ENCODE data around the gene HMCN1. TPM values are rescaled to one million over a fixed set of nuclear protein-coding genes. Genes with fewer than 3 reads are reported as not detected.

The HMCN1 gene
- total RNA-seq, 1 experiment from 2014 or later, result 0.12 TPM

GRCh38 chr1:185824106-185824505 lies 89.9 kb downstream of the HMCN1 start:
- no TSS peak for BruUV-seq (replicated peaks)
- H3K36me3 Mint-ChIP-seq (ENCODE audit: insufficient read depth, unreplicated experiment), result no peaks in the 10 kb centered on the region
- ChIA-PET POLR2A (no interaction called here), CTCF (interaction anchor here (0.5 to 1.7 kb wide), 4 partner anchors 10 to 384 kb away, joined by 3 to 5 read pairs (median 3); no protein-coding TSS in a partner anchor)
- TF ChIP-seq CTCF (IDR thresholded peaks at IDR 0.05; ENCODE audit: unreplicated experiment), result no peak
- intact Hi-C loops (cut with micrococcal nuclease), result no loop called here
- H3K4me1 Mint-ChIP-seq (ENCODE audit: insufficient read depth, unreplicated experiment), result no peaks in the 10 kb centered on the region
- DNase-seq (ENCODE audit: unreplicated experiment), result no peak
- H3K27ac Mint-ChIP-seq (ENCODE audit: low read depth, unreplicated experiment), result no peak overlapping the region
- H3K4me3 Mint-ChIP-seq (ENCODE audit: unreplicated experiment), result no peak overlapping the region
- no peaks in the 10 kb centered on the region for H3K27me3 Mint-ChIP-seq (ENCODE audit: insufficient read depth, unreplicated experiment)
- no peaks in the 10 kb centered on the region for H3K9me3 Mint-ChIP-seq (ENCODE audit: unreplicated experiment)

- DNase-seq (ENCODE audit: unreplicated experiment), result no peak
- no peaks in the 10 kb centered on the region for H3K4me1 Mint-ChIP-seq (ENCODE audit: insufficient read depth, unreplicated experiment)
- H3K27me3 Mint-ChIP-seq (ENCODE audit: insufficient read depth, unreplicated experiment), result no peaks in the 10 kb centered on the region
- CTCF ChIA-PET, result interaction anchor here (1.6 kb wide), 1 partner anchor 330 kb away, joined by 5 read pairs; no protein-coding TSS in a partner anchor
- no peak for TF ChIP-seq CTCF (IDR thresholded peaks at IDR 0.05; ENCODE audit: unreplicated experiment)
- no peaks in the 10 kb centered on the region for H3K9me3 Mint-ChIP-seq (ENCODE audit: unreplicated experiment)
- intact Hi-C loops (cut with micrococcal nuclease), result no loop called here
- POLR2A ChIA-PET, result interaction anchor here (0.8 kb wide), 1 partner anchor 40 kb away, joined by 3 read pairs; no protein-coding TSS in a partner anchor
- no peak overlapping the region for H3K27ac Mint-ChIP-seq (ENCODE audit: low read depth, unreplicated experiment)
- H3K36me3 Mint-ChIP-seq (ENCODE audit: insufficient read depth, unreplicated experiment), result no peaks in the 10 kb centered on the region
- no TSS peak for BruUV-seq (replicated peaks)
- no peak overlapping the region for H3K4me3 Mint-ChIP-seq (ENCODE audit: unreplicated experiment)
Measured at GRCh38 chr1:185825556-185825955, 91.4 kb downstream of the HMCN1 start.

- H3K4me3 Mint-ChIP-seq (ENCODE audit: unreplicated experiment), result no peak overlapping the region
- CTCF ChIA-PET, result interaction anchor here (0.6 to 1.3 kb wide), 2 partner anchors 11 to 1385 kb away, joined by 5 read pairs; no protein-coding TSS in a partner anchor
- no peak for DNase-seq (ENCODE audit: unreplicated experiment)
- POLR2A ChIA-PET, result no interaction called here
- H3K9me3 Mint-ChIP-seq (ENCODE audit: unreplicated experiment), result no peaks in the 10 kb centered on the region
- no peaks in the 10 kb centered on the region for H3K36me3 Mint-ChIP-seq (ENCODE audit: insufficient read depth, unreplicated experiment)
- intact Hi-C loops (cut with micrococcal nuclease), result no loop called here
- H3K4me1 Mint-ChIP-seq (ENCODE audit: insufficient read depth, unreplicated experiment), result no peaks in the 10 kb centered on the region
- H3K27ac Mint-ChIP-seq (ENCODE audit: low read depth, unreplicated experiment), result no peak overlapping the region
- BruUV-seq (replicated peaks), result no TSS peak
- TF ChIP-seq CTCF (IDR thresholded peaks at IDR 0.05; ENCODE audit: unreplicated experiment), result no peak
- H3K27me3 Mint-ChIP-seq (ENCODE audit: insufficient read depth, unreplicated experiment), result no peaks in the 10 kb centered on the region
Measured at GRCh38 chr1:185834371-185834905, 100.2 kb downstream of the HMCN1 start.

- TF ChIP-seq CTCF (IDR thresholded peaks at IDR 0.05; ENCODE audit: unreplicated experiment), result no peak
- H3K27ac Mint-ChIP-seq (ENCODE audit: low read depth, unreplicated experiment), result no peak overlapping the region
- H3K4me1 Mint-ChIP-seq (ENCODE audit: insufficient read depth, unreplicated experiment), result no peaks in the 10 kb centered on the region
- no peaks in the 10 kb centered on the region for H3K36me3 Mint-ChIP-seq (ENCODE audit: insufficient read depth, unreplicated experiment)
- CTCF ChIA-PET, result interaction anchor here (0.6 to 1.3 kb wide), 2 partner anchors 12 to 1386 kb away, joined by 5 read pairs; no protein-coding TSS in a partner anchor
- DNase-seq (ENCODE audit: unreplicated experiment), result no peak
- intact Hi-C loops (cut with micrococcal nuclease), result no loop called here
- BruUV-seq (replicated peaks), result no TSS peak
- H3K27me3 Mint-ChIP-seq (ENCODE audit: insufficient read depth, unreplicated experiment), result no peaks in the 10 kb centered on the region
- POLR2A ChIA-PET, result no interaction called here
- H3K4me3 Mint-ChIP-seq (ENCODE audit: unreplicated experiment), result no peak overlapping the region
- no peaks in the 10 kb centered on the region for H3K9me3 Mint-ChIP-seq (ENCODE audit: unreplicated experiment)
Measured at GRCh38 chr1:185835191-185835590, 101.0 kb downstream of the HMCN1 start.
